ENCODE measurements around the gene NUP54. TPM values are rescaled to one million over a fixed set of nuclear protein-coding genes. Genes with fewer than 3 reads are reported as not detected.
A peak's percentile ranks its signal among the peaks of the same experiment; 100 is the strongest.

The NUP54 gene
- total and polyA plus RNA-seq, 9 of the 15 experiments (the other 6 are each of a cell fraction or from before 2014, with no cell fraction given), result 29.6 to 115 (median 67.7) TPM

DNA sequence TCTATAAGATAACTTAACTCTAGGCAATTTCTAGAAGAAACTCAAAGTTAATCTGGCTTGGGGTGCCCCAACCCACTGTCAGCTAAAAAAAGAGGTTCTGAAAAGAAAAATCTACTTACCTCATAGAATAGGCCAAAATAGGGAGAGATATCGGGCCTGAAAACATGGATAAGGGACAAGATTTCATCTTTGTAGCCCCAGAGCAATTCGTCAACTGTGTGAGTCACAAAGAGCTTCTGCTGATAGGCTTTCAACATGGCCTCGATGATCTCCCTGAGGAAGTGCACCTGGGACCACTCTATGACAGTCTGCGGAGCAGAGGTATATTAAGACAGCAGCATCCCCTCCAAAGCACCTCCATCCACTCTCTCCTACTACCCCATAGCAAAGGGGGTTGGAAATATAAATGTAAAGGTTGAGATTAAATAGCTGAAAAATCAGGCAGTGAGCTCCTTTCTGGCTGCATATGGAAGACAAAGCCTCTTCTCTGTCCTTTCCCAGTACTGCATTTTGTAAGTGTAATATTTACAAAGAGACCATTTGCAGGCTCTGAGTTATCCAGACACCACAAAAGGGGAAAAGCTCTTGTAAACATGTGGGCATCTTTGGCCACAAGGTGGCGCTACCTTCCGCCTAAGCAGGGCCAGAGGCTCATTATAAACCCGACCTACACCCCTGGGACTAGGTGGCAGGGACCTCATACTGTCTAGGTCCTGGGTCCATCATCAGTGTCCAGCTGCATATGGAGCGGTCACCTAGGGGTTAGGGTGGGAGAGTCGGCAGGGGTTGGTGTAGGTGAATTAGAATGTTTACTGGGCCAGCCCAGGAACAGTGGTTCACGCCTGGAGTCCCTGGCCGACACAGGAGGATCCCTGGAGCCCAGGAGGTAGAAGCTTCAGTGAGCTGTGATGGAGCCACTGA, 31.5 kb upstream of the NUP54 start (continued):
- TF ChIP-seq, protein P1, sequence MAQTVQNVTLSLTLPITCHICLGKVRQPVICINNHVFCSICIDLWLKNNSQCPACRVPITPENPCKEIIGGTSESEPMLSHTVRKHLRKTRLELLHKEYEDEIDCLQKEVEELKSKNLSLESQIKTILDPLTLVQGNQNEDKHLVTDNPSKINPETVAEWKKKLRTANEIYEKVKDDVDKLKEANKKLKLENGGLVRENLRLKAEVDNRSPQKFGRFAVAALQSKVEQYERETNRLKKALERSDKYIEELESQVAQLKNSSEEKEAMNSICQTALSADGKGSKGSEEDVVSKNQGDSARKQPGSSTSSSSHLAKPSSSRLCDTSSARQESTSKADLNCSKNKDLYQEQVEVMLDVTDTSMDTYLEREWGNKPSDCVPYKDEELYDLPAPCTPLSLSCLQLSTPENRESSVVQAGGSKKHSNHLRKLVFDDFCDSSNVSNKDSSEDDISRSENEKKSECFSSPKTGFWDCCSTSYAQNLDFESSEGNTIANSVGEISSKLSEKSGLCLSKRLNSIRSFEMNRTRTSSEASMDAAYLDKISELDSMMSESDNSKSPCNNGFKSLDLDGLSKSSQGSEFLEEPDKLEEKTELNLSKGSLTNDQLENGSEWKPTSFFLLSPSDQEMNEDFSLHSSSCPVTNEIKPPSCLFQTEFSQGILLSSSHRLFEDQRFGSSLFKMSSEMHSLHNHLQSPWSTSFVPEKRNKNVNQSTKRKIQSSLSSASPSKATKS (CRISPR knock-in tag; IDR thresholded peaks at IDR 0.05), result no peak
- TF ChIP-seq KLF13 (tag; IDR thresholded peaks at IDR 0.05; ENCODE audit: borderline replicate concordance, low read depth), result no peak
- 0 out of 2 replicates have a peak, but pooled peaks have one; percentile 28 for TF ChIP-seq RB1 (IDR thresholded peaks at IDR 0.05; ENCODE audit: low read depth)
- TF ChIP-seq, protein P2, sequence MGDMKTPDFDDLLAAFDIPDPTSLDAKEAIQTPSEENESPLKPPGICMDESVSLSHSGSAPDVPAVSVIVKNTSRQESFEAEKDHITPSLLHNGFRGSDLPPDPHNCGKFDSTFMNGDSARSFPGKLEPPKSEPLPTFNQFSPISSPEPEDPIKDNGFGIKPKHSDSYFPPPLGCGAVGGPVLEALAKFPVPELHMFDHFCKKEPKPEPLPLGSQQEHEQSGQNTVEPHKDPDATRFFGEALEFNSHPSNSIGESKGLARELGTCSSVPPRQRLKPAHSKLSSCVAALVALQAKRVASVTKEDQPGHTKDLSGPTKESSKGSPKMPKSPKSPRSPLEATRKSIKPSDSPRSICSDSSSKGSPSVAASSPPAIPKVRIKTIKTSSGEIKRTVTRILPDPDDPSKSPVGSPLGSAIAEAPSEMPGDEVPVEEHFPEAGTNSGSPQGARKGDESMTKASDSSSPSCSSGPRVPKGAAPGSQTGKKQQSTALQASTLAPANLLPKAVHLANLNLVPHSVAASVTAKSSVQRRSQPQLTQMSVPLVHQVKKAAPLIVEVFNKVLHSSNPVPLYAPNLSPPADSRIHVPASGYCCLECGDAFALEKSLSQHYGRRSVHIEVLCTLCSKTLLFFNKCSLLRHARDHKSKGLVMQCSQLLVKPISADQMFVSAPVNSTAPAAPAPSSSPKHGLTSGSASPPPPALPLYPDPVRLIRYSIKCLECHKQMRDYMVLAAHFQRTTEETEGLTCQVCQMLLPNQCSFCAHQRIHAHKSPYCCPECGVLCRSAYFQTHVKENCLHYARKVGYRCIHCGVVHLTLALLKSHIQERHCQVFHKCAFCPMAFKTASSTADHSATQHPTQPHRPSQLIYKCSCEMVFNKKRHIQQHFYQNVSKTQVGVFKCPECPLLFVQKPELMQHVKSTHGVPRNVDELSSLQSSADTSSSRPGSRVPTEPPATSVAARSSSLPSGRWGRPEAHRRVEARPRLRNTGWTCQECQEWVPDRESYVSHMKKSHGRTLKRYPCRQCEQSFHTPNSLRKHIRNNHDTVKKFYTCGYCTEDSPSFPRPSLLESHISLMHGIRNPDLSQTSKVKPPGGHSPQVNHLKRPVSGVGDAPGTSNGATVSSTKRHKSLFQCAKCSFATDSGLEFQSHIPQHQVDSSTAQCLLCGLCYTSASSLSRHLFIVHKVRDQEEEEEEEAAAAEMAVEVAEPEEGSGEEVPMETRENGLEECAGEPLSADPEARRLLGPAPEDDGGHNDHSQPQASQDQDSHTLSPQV (IDR thresholded peaks at IDR 0.05), result peak; percentile 25; the same call in 1 of the 2 replicates
- TF ChIP-seq SMC3 (conservative IDR thresholded peaks at IDR 0.05; ENCODE audit: insufficient read depth, low read depth, low read length), result peak; percentile 89
- TF ChIP-seq, protein P3, sequence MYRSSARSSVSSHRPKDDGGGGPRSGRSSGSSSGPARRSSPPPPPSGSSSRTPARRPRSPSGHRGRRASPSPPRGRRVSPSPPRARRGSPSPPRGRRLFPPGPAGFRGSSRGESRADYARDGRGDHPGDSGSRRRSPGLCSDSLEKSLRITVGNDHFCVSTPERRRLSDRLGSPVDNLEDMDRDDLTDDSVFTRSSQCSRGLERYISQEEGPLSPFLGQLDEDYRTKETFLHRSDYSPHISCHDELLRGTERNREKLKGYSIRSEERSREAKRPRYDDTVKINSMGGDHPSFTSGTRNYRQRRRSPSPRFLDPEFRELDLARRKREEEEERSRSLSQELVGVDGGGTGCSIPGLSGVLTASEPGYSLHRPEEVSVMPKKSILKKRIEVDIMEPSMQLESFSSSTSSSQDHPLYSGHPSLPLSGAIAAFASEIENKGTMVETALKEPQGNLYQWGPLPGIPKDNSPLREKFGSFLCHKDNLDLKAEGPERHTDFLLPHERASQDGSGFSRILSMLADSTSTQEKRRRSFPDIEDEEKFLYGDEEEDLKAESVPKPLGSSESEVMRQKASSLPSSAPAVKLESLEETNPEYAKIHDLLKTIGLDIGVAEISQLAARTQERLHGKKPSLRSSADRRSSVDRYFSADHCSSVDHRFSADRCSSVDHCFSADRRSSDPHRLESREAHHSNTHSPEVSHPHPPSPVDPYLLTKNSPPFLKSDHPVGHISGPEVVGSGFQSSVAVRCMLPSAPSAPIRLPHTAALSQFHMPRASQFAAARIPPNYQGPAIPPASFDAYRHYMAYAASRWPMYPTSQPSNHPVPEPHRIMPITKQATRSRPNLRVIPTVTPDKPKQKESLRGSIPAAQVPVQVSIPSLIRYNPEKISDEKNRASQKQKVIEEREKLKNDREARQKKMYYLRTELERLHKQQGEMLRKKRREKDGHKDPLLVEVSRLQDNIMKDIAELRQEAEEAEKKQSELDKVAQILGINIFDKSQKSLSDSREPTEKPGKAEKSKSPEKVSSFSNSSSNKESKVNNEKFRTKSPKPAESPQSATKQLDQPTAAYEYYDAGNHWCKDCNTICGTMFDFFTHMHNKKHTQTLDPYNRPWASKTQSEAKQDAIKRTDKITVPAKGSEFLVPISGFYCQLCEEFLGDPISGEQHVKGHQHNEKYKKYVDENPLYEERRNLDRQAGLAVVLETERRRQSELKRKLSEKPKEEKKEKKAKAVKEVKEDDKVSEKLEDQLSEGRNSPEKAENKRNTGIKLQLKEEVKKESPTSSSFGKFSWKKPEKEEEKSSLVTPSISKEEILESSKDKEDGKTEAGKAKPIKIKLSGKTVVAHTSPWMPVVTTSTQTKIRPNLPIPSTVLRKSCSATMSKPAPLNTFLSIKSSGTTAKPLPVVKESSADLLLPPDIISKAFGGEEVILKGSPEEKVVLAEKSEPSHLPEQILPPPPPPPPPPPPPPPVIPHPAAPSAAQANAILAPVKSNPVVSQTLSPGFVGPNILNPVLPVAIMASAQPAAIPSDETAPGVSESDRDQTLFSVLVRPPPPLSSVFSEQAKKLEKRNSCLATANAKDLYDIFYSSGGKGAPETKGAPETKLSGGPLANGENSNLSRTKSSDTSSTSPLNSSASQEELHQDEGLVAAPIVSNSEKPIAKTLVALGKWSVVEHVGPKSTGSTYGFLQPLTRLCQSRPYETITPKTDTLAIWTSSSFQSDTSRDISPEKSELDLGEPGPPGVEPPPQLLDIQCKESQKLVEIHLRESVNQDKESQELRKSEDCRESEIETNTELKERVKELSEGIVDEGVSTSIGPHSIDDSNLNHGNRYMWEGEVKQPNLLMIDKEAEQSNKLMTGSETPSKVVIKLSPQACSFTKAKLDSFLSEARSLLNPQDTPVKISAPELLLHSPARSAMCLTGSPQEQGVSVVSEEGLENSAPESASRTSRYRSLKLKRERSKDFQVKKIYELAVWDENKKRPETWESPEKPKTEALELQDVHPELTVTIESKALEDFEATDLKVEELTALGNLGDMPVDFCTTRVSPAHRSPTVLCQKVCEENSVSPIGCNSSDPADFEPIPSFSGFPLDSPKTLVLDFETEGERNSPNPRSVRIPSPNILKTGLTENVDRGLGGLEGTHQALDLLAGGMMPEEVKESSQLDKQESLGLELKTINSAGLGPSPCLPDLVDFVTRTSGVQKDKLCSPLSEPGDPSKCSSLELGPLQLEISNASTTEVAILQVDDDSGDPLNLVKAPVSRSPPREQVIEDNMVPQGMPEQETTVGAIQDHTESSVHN (IDR thresholded peaks at IDR 0.05; ENCODE audit: borderline replicate concordance in 1 of 2, low read depth in 1 of 2), result no peak
- TF ChIP-seq ZNF232 (CRISPR knock-in tag; IDR thresholded peaks at IDR 0.05), result no peak
- no peak for TF ChIP-seq EP400 (IDR thresholded peaks at IDR 0.05)
- no peak for TF ChIP-seq BRD4 (IDR thresholded peaks at IDR 0.05)
- TF ChIP-seq ZFP1 (CRISPR knock-in tag; IDR thresholded peaks at IDR 0.05), result no peak
- no peak for TF ChIP-seq BRF1 (IDR thresholded peaks at IDR 0.05; ENCODE audit: borderline replicate concordance, extremely low read depth, insufficient read length)

All from K562 (cell line).